HFF-Myc (cell line): ENCODE results near the gene GOLGA6C.
"Not testable (repeated sequence)": the region's sequence is repeated elsewhere in the genome, so short reads cannot be mapped to it uniquely, and the experiment has no call there.

Source experiments
- DNase-seq: peaks from one replicate; pipeline ENCODE4 v3.0.0-alpha.2; 2011; ENCODE audit warnings: low read depth; ENCODE audit errors: extremely low read depth
- H3K4me3 ChIP-seq: replicated peaks from 2 replicates; pipeline ENCODE4 v1.5.1; 2011; ENCODE audit warnings: low read depth, mild to moderate bottlenecking, control low read depth, low read length
- CTCF ChIP-seq: IDR thresholded peaks from 2 replicates; pipeline ENCODE4 v1.5.1; 2012; ENCODE audit warnings: mild to moderate bottlenecking, low read depth, low read length, control low read depth; ENCODE audit errors: missing control alignments

The GOLGA6C gene

GRCh38 chr15:75299311-75299688, 41.2 kb downstream of the GOLGA6C start:
- TF ChIP-seq CTCF: peak; percentile 38
- not testable (repeated sequence) for DNase-seq, H3K4me3 ChIP-seq

DNA sequence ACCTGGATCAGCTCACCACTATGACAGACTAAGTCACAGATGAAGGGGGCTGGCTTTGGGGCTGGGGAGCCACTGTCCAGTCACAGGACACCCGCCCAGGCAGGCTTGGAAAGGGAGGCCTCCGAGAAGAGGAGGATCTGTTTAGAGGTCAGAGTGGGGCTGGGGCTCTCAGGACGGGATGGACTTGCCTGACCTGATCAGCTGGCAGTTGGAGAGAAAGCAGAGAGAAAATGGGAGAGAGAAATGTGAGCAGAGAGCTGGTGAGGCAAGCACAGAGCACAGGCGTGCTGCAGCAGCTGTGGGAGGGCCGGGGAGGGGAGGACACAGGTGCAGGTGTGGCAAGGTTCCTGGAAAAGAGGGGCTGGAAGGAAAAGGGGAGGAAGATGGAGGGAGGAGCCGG, 41.9 kb downstream of the GOLGA6C start:
- DNase-seq, H3K4me3 ChIP-seq: not testable (repeated sequence)

DNA sequence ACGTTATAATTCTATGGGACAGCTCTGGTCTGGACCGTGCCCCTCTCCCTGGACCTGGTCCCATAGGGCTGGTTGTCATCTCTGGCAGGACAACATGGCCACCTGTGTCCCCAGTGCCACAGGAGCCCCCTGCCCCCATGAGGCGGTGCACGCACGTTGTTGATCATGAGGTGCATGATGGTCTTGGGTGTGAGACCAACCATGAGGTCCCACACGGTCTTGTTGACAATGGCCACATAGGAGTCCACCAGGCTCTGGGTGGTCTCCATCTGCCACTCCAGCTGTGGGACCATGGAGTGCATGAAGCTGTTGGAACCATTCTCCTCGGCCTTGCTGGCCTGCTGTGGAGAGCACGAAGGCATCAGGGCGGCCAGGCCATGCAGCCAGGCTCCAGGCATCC, 44.2 kb downstream of the GOLGA6C start:
- no peak for DNase-seq
- no peak for TF ChIP-seq CTCF
- no peak overlapping the region for H3K4me3 ChIP-seq

- not testable (repeated sequence) for DNase-seq, H3K4me3 ChIP-seq
Observed at GRCh38 chr15:75302753-75303152, 44.6 kb downstream of the GOLGA6C start.

DNA sequence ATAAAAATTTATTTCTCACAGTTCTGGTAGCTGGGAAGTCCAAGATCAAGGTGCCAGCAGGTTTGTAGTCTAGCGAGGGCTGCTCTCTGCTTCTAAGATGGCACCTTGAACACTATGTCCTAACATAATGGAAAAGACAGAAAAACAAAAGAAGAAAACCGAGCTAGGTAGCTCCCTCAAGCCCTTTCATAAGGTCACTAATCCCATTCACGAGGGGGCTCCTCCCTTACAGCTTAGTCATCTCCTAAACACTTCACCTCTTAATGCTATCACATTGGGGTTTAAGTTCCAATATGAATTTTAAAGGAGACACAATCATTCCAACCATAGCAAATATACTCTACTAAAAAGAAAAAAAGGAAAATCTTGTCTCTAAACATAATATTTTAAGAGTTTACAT, 48.1 kb downstream of the GOLGA6C start:
- no peak for DNase-seq
- no peak overlapping the region for H3K4me3 ChIP-seq
- TF ChIP-seq CTCF: no peak

GRCh38 chr15:75307778-75308390, 49.8 kb downstream of the GOLGA6C start:
- no peak overlapping the region for H3K4me3 ChIP-seq

GRCh38 chr15:75309711-75310110, 51.6 kb downstream of the GOLGA6C start:
- no peak for TF ChIP-seq CTCF
- no peak for DNase-seq
- no peak overlapping the region for H3K4me3 ChIP-seq

More at GRCh38 chr15:75307778-75308390, 49.8 kb downstream of the GOLGA6C start:
- peak; percentile 65 for TF ChIP-seq CTCF
- peak; percentile 12 for DNase-seq

GRCh38 chr15:75312548-75312947, 54.4 kb downstream of the GOLGA6C start:
- H3K4me3 ChIP-seq, DNase-seq: not testable (repeated sequence)
